SK-N-SH treated with all-trans-retinoic acid at 6 μM for 48 hours (cell line): Measurements from ENCODE around the gene TRIM45.

Experiments used
- ATAC-seq: fragments of 200-7000 bp; cut with Tn5 transposase; 3 replicates; pipeline ENCODE4 v1.9.1; 2020; ENCODE audit warnings: mild to moderate bottlenecking, moderate library complexity
- ARNTL ChIP-seq: fragments of 450-650 bp; formaldehyde crosslinking; IDR thresholded peaks from 2 replicates; pipeline ENCODE4 v1.5.0; 2020; ENCODE audit warnings: low read depth, mild to moderate bottlenecking, moderate library complexity, borderline replicate concordance
- BACH2 ChIP-seq: fragments of 250-450 bp; sonication (Bioruptor Pico); IDR thresholded peaks from 2 replicates; pipeline ENCODE4 v1.9.0; 2021; ENCODE audit warnings: mild to moderate bottlenecking, borderline replicate concordance
- CSDC2 ChIP-seq: fragments of 250-450 bp; sonication (Bioruptor Pico); IDR thresholded peaks from 2 replicates; pipeline ENCODE4 v1.5.0; 2020; ENCODE audit warnings: mild to moderate bottlenecking, moderate library complexity
- ESRRG ChIP-seq: fragments of 250-450 bp; sonication (Bioruptor Pico); IDR thresholded peaks from 2 replicates; pipeline ENCODE4 v1.6.1; 2021; ENCODE audit warnings: mild to moderate bottlenecking
- ISL1 ChIP-seq: fragments of 250-450 bp; sonication (Bioruptor Pico); IDR thresholded peaks from 2 replicates; pipeline ENCODE4 v2.1.2; 2022; ENCODE audit warnings: mild to moderate bottlenecking, moderate library complexity
- OSR1 ChIP-seq: fragments of 250-450 bp; sonication (Bioruptor Pico); IDR thresholded peaks from 2 replicates; pipeline ENCODE4 v1.8.0; 2022; ENCODE audit warnings: moderate library complexity, mild to moderate bottlenecking, inconsistent platforms
- PPARA ChIP-seq: fragments of 250-450 bp; sonication (Bioruptor Pico); IDR thresholded peaks from 2 replicates; pipeline ENCODE4 v1.5.0; 2020; ENCODE audit warnings: mild to moderate bottlenecking, borderline replicate concordance
- RARB ChIP-seq: fragments of 250-450 bp; sonication (Bioruptor Pico); IDR thresholded peaks from 2 replicates; pipeline ENCODE4 v1.8.0; 2021; ENCODE audit warnings: mild to moderate bottlenecking, moderate library complexity
- SNAI2 ChIP-seq: fragments of 250-450 bp; sonication (Bioruptor Pico); IDR thresholded peaks from 2 replicates; pipeline ENCODE4 v1.5.0; 2020; ENCODE audit warnings: mild to moderate bottlenecking, moderate library complexity
- TCF4 ChIP-seq: fragments of 250-450 bp; sonication (Bioruptor Pico); IDR thresholded peaks from 2 replicates; pipeline ENCODE4 v1.8.0; 2021; ENCODE audit warnings: mild to moderate bottlenecking, moderate library complexity, borderline replicate concordance
- TOX ChIP-seq: fragments of 250-450 bp; sonication (Bioruptor Pico); IDR thresholded peaks from 2 replicates; pipeline ENCODE4 v1.8.0; 2021; ENCODE audit warnings: mild to moderate bottlenecking, moderate library complexity, borderline replicate concordance
- ZFP30 ChIP-seq: fragments of 450-650 bp; formaldehyde crosslinking; IDR thresholded peaks from 2 replicates; pipeline ENCODE4 v1.5.0; 2022; ENCODE audit warnings: mild to moderate bottlenecking, moderate library complexity
- ZNF70 ChIP-seq: fragments of 450-650 bp; formaldehyde crosslinking; IDR thresholded peaks from 2 replicates; pipeline ENCODE4 v1.5.0; 2020; ENCODE audit warnings: mild to moderate bottlenecking, moderate library complexity
- ZNF8 ChIP-seq: fragments of 450-650 bp; formaldehyde crosslinking; IDR thresholded peaks from 2 replicates; pipeline ENCODE4 v1.5.0; 2020; ENCODE audit warnings: mild to moderate bottlenecking, moderate library complexity
- TF ChIP-seq, protein P1 (sequence below): fragments of 250-450 bp; sonication (Bioruptor Pico); IDR thresholded peaks from 2 replicates; pipeline ENCODE4 v1.5.1; 2021; ENCODE audit warnings: mild to moderate bottlenecking, moderate library complexity
- TF ChIP-seq, protein P2 (sequence below): fragments of 250-450 bp; sonication (Bioruptor Pico); IDR thresholded peaks from 2 replicates; pipeline ENCODE4 v1.5.0; 2020; ENCODE audit warnings: mild to moderate bottlenecking, moderate library complexity
- TF ChIP-seq, protein P3 (sequence below): fragments of 250-450 bp; sonication (Bioruptor Pico); IDR thresholded peaks from 2 replicates; pipeline ENCODE4 v1.5.1; 2020; ENCODE audit warnings: low read depth, mild to moderate bottlenecking, moderate library complexity
- TF ChIP-seq, protein P4 (sequence below): fragments of 250-450 bp; sonication (Bioruptor Pico); IDR thresholded peaks from 2 replicates; pipeline ENCODE4 v1.8.0; 2021; ENCODE audit warnings: low read depth, mild to moderate bottlenecking, moderate library complexity, borderline replicate concordance
- TF ChIP-seq, protein P5 (sequence below): fragments of 250-450 bp; sonication (Bioruptor Pico); IDR thresholded peaks from 2 replicates; pipeline ENCODE4 v1.8.0; 2020; ENCODE audit warnings: mild to moderate bottlenecking, moderate library complexity, borderline replicate concordance

TRIM45 gene

DNA sequence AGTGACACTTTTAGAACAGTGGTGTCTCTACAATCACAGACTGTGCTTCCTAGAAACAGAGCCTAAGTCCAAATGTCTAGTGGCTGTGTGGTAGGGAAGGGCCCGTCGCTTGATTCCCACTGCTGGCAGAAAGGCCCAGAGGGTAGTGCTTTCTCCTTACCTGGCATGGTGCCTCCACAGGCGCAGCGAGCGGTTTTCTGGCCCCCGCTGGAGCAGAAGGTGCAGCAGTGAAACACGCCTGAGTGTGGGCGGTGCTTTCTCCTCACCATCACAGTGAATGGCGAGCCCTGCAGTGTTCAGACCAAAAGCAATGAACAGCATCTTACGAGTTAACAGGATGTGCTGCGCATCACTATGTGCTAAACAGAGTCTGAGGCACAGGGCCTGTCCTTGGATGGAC lies 8.3 kb downstream of the TRIM45 start:
- TF ChIP-seq OSR1, result no peak
- no peak for TF ChIP-seq RARB (CRISPR knock-in tag)
- no peak for TF ChIP-seq ZFP30 (CRISPR knock-in tag)
- TF ChIP-seq, protein P1, sequence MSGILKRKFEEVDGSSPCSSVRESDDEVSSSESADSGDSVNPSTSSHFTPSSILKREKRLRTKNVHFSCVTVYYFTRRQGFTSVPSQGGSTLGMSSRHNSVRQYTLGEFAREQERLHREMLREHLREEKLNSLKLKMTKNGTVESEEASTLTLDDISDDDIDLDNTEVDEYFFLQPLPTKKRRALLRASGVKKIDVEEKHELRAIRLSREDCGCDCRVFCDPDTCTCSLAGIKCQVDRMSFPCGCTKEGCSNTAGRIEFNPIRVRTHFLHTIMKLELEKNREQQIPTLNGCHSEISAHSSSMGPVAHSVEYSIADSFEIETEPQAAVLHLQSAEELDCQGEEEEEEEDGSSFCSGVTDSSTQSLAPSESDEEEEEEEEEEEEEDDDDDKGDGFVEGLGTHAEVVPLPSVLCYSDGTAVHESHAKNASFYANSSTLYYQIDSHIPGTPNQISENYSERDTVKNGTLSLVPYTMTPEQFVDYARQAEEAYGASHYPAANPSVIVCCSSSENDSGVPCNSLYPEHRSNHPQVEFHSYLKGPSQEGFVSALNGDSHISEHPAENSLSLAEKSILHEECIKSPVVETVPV, result no peak
- no peak for TF ChIP-seq ARNTL (CRISPR knock-in tag)
- TF ChIP-seq TCF4 (CRISPR knock-in tag), result no peak
- no peak for TF ChIP-seq ESRRG (CRISPR knock-in tag)
- TF ChIP-seq, protein P2, sequence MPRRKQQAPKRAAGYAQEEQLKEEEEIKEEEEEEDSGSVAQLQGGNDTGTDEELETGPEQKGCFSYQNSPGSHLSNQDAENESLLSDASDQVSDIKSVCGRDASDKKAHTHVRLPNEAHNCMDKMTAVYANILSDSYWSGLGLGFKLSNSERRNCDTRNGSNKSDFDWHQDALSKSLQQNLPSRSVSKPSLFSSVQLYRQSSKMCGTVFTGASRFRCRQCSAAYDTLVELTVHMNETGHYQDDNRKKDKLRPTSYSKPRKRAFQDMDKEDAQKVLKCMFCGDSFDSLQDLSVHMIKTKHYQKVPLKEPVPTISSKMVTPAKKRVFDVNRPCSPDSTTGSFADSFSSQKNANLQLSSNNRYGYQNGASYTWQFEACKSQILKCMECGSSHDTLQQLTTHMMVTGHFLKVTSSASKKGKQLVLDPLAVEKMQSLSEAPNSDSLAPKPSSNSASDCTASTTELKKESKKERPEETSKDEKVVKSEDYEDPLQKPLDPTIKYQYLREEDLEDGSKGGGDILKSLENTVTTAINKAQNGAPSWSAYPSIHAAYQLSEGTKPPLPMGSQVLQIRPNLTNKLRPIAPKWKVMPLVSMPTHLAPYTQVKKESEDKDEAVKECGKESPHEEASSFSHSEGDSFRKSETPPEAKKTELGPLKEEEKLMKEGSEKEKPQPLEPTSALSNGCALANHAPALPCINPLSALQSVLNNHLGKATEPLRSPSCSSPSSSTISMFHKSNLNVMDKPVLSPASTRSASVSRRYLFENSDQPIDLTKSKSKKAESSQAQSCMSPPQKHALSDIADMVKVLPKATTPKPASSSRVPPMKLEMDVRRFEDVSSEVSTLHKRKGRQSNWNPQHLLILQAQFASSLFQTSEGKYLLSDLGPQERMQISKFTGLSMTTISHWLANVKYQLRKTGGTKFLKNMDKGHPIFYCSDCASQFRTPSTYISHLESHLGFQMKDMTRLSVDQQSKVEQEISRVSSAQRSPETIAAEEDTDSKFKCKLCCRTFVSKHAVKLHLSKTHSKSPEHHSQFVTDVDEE (CRISPR knock-in tag), result no peak
- no peak for TF ChIP-seq SNAI2 (CRISPR knock-in tag)
- TF ChIP-seq, protein P3, sequence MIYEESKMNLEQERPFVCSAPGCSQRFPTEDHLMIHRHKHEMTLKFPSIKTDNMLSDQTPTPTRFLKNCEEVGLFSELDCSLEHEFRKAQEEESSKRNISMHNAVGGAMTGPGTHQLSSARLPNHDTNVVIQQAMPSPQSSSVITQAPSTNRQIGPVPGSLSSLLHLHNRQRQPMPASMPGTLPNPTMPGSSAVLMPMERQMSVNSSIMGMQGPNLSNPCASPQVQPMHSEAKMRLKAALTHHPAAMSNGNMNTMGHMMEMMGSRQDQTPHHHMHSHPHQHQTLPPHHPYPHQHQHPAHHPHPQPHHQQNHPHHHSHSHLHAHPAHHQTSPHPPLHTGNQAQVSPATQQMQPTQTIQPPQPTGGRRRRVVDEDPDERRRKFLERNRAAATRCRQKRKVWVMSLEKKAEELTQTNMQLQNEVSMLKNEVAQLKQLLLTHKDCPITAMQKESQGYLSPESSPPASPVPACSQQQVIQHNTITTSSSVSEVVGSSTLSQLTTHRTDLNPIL (CRISPR knock-in tag), result no peak
- TF ChIP-seq, protein P4, sequence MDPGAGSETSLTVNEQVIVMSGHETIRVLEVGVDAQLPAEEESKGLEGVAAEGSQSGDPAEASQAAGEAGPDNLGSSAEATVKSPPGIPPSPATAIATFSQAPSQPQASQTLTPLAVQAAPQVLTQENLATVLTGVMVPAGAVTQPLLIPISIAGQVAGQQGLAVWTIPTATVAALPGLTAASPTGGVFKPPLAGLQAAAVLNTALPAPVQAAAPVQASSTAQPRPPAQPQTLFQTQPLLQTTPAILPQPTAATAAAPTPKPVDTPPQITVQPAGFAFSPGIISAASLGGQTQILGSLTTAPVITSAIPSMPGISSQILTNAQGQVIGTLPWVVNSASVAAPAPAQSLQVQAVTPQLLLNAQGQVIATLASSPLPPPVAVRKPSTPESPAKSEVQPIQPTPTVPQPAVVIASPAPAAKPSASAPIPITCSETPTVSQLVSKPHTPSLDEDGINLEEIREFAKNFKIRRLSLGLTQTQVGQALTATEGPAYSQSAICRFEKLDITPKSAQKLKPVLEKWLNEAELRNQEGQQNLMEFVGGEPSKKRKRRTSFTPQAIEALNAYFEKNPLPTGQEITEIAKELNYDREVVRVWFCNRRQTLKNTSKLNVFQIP, result no peak
- TF ChIP-seq, protein P5, sequence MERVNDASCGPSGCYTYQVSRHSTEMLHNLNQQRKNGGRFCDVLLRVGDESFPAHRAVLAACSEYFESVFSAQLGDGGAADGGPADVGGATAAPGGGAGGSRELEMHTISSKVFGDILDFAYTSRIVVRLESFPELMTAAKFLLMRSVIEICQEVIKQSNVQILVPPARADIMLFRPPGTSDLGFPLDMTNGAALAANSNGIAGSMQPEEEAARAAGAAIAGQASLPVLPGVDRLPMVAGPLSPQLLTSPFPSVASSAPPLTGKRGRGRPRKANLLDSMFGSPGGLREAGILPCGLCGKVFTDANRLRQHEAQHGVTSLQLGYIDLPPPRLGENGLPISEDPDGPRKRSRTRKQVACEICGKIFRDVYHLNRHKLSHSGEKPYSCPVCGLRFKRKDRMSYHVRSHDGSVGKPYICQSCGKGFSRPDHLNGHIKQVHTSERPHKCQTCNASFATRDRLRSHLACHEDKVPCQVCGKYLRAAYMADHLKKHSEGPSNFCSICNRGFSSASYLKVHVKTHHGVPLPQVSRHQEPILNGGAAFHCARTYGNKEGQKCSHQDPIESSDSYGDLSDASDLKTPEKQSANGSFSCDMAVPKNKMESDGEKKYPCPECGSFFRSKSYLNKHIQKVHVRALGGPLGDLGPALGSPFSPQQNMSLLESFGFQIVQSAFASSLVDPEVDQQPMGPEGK, result no peak
- no peak for TF ChIP-seq ISL1 (CRISPR knock-in tag)
- TF ChIP-seq ZNF70 (CRISPR knock-in tag), result no peak
- no peak for TF ChIP-seq PPARA (CRISPR knock-in tag)
- TF ChIP-seq TOX (CRISPR knock-in tag), result no peak
- no peak for ATAC-seq

DNA sequence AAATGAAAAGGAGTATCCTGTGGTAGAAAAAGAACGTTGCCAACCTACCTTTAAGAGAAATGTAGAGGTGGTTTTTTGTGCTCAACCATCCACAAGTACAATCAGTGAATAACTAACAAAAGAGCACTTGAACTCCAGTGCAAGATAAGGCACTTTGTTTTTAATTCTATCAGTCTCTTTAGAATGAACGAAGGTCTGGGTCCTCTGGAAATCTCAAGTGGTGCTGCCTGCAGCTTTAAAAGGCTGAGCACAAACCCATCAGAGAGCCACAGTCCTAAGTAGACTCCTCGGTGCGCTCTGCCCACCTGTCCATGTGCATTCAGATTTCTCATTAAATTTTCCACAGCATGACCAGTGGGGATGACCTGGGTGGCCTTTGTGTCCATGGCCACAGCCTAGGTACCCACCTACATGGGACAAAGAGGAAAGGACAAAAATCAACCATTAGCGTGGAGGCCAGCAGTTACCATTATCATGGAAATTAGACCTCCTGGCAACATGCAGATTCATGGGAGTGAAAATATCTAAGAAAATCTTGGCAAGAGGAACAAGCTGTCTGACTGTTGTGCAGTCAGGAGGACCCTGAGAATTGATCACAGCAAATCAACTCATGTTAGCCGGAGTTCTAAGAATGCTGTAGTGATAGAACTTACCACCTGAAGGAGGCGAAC lies 9.4 kb downstream of the TRIM45 start:
- no peak for ATAC-seq
- TF ChIP-seq ZFP30 (CRISPR knock-in tag), result no peak
- TF ChIP-seq BACH2, result no peak
- TF ChIP-seq, protein P2 (CRISPR knock-in tag), result no peak
- no peak for TF ChIP-seq OSR1
- TF ChIP-seq ZNF8 (CRISPR knock-in tag), result no peak
- TF ChIP-seq, protein P4, result no peak
- TF ChIP-seq, protein P5, result no peak
- TF ChIP-seq, protein P1, result no peak
- no peak for TF ChIP-seq CSDC2 (CRISPR knock-in tag)
- TF ChIP-seq TCF4 (CRISPR knock-in tag), result no peak
- TF ChIP-seq PPARA (CRISPR knock-in tag), result no peak
- TF ChIP-seq ZNF70 (CRISPR knock-in tag), result no peak
- no peak for TF ChIP-seq ARNTL (CRISPR knock-in tag)
- no peak for TF ChIP-seq SNAI2 (CRISPR knock-in tag)
- TF ChIP-seq ESRRG (CRISPR knock-in tag), result no peak
